ENCODE results near the gene FLRT1. TPM values are rescaled to one million over a fixed set of nuclear protein-coding genes. Genes with fewer than 3 reads are reported as not detected.

Gene FLRT1
- total and polyA plus RNA-seq, 2 donors (not counting 1 experiment from before 2014, with no cell fraction given), result 0.02 to 0.17 TPM

- H3K9ac ChIP-seq (ENCODE audit: insufficient read depth, low read length), result no peak overlapping the region
- no peak overlapping the region for H3K27ac ChIP-seq (ENCODE audit: insufficient read depth, low read length)
- H3K79me2 ChIP-seq (ENCODE audit: control insufficient read depth, insufficient read depth, low read length), result no peaks in the 10 kb centered on the region
- no peak overlapping the region for H3K4me2 ChIP-seq (ENCODE audit: extremely low read depth, insufficient read depth, low read length)
- peak; percentile 61 to 71 for DNase-seq (ENCODE audit: low read depth in 2 of 2)
- peak overlapping the region in 2 of 4 experiments; percentile 11 to 48 for H3K4me3 ChIP-seq (replicated peaks in 1 of 4; ENCODE audit: control extremely low read depth in 1 of 4, insufficient read depth in 1 of 4, low read depth in 3 of 4, low read length in 4 of 4)
- no peak overlapping the region for H2AFZ ChIP-seq (ENCODE audit: low read length)
- H3K9me3 ChIP-seq (ENCODE audit: control insufficient read depth, insufficient read depth, low read depth, low read length), result no peaks in the 10 kb centered on the region
- no peaks in the 10 kb centered on the region for H4K20me1 ChIP-seq (ENCODE audit: control insufficient read depth, extremely low read depth, insufficient read depth, low read length)
- peaks cover 12% of the 10 kb centered on the region for H3K36me3 ChIP-seq (ENCODE audit: control insufficient read depth, insufficient read depth, low read length)
- no peaks in the 10 kb centered on the region for H3K27me3 ChIP-seq (ENCODE audit: control insufficient read depth, insufficient read depth, low read length)
- H3K4me1 ChIP-seq (ENCODE audit: control insufficient read depth, extremely low read depth, insufficient read depth, low read length), result peaks cover 2% of the 10 kb centered on the region
- TF ChIP-seq EZH2 (IDR thresholded peaks at IDR 0.05; ENCODE audit: low read length, missing control alignments), result no peak
- peak; percentile 39 to 49 for TF ChIP-seq CTCF (conservative IDR thresholded peaks at IDR 0.05 in 1 of 2, IDR thresholded peaks at IDR 0.05 in 1 of 2; ENCODE audit: low read depth in 1 of 2, low read length in 2 of 2)
Observed at GRCh38 chr11:64000026-64000739, 35.5 kb upstream of the FLRT1 start.

GRCh38 chr11:64000740-64001483 is 34.8 kb upstream of the FLRT1 start:
- Histone ChIP-seq H3K9ac (ENCODE audit: insufficient read depth, low read length) (no peak overlapping the region), H4K20me1 (ENCODE audit: control insufficient read depth, extremely low read depth, insufficient read depth, low read length) (no peaks in the 10 kb centered on the region), H2AFZ (ENCODE audit: low read length) (no peak overlapping the region), H3K36me3 (ENCODE audit: control insufficient read depth, insufficient read depth, low read length) (peaks cover 12% of the 10 kb centered on the region), H3K4me2 (ENCODE audit: extremely low read depth, insufficient read depth, low read length) (no peak overlapping the region), H3K4me1 (ENCODE audit: control insufficient read depth, extremely low read depth, insufficient read depth, low read length) (peaks cover 2% of the 10 kb centered on the region), H3K27ac (ENCODE audit: insufficient read depth, low read length) (no peak overlapping the region), H3K4me3 (replicated peaks in 1 of 4; ENCODE audit: control extremely low read depth in 1 of 4, insufficient read depth in 1 of 4, low read depth in 3 of 4, low read length in 4 of 4) (peak overlapping the region in 2 of 4 experiments; percentile 11 to 48), H3K9me3 (ENCODE audit: control insufficient read depth, insufficient read depth, low read depth, low read length) (no peaks in the 10 kb centered on the region), H3K79me2 (ENCODE audit: control insufficient read depth, insufficient read depth, low read length) (no peaks in the 10 kb centered on the region), H3K27me3 (ENCODE audit: control insufficient read depth, insufficient read depth, low read length) (no peaks in the 10 kb centered on the region)
- no peak for TF ChIP-seq EZH2 (IDR thresholded peaks at IDR 0.05; ENCODE audit: low read length, missing control alignments)
- no peak for TF ChIP-seq CTCF (conservative IDR thresholded peaks at IDR 0.05 in 1 of 2, IDR thresholded peaks at IDR 0.05 in 1 of 2; ENCODE audit: low read depth in 1 of 2, low read length in 2 of 2)
- no peak for DNase-seq (ENCODE audit: low read depth in 2 of 2)

All from fibroblast of lung (primary cell).